Fibroblast of skin of abdomen (primary cell): ENCODE measurements around the gene AMOTL1.
A peak's percentile ranks its signal among the peaks of the same experiment; 100 is the strongest.

Source experiments
- DNase-seq: peaks from one replicate; pipeline ENCODE4 v3.0.0-alpha.2; 2013

The AMOTL1 gene

GRCh38 chr11:94794287-94795168, 26.4 kb downstream of the AMOTL1 start:
- DNase-seq = peak; percentile 90

- DNase-seq = no peak
Observed at GRCh38 chr11:94795476-94796189, 27.5 kb downstream of the AMOTL1 start.

DNA sequence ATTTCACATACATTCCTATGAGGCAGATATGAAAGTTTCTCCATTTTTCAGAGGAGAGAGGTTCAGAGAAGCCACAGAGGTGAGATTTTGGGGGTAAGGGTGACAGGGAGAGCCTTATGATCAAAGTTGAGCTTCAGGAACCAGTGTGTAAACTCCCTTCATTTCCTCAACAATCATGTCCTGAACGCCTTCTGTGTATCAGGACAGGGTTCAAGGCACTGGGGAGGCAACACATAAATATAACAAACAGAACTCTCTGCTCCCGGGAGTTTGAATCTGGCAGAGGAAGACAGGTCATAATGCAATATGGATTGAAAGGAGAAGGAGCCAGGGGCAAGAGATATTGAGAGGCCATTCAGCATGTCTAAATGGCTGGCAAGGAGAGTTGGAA, 28.0 kb downstream of the AMOTL1 start:
- no peak for DNase-seq

DNA sequence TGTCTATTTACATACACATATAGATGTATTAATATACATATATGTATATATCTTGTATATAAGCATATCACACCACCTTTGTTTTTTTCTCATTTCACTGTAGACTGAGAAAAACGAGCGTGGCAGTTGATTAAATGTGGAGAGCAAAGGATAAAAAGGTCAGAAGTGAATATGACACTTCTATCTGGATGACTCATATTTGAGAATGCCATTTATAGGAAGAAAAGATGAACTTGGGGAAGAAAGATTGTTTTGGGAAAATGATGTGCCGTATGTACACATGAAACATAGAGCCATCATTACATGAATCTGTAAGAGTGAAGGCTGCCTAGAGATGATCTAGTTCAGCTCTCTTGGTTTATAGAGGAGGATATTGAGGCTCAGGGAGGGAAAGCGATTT, 28.7 kb downstream of the AMOTL1 start:
- DNase-seq = no peak

DNA sequence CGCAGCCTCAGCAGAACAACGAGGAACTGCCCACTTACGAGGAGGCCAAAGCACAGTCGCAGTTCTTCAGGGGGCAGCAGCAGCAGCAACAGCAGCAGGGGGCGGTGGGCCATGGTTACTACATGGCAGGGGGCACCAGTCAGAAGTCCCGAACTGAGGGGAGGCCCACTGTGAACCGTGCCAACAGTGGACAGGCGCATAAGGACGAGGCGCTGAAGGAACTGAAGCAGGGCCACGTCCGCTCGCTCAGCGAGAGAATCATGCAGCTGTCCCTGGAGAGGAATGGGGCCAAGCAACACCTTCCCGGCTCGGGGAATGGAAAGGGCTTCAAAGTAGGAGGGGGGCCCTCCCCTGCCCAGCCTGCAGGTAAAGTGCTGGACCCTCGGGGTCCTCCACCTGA, 31.6 kb downstream of the AMOTL1 start:
- no peak for DNase-seq

DNA sequence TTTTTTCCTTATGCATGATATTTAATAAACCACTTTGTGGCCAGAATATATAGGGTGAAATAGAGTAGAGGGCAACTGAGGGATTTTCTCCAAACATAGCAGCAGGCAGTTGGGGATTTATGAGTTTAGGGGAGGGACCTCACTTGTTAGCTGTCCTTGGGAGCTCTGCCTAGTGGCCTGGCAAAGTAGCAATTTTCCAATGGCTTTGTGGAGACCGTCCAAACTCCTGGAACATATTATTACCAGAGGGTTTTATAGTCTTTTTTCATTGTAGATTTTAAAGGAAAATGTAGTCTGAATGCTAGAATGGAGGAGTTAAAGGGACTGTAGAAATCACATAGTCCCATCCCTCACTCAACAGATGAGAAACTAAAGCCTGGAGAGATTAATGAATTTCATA, 32.3 kb downstream of the AMOTL1 start:
- peak; percentile 57 for DNase-seq

- no peak for DNase-seq
Observed at GRCh38 chr11:94801866-94802460, 33.8 kb downstream of the AMOTL1 start.

DNA sequence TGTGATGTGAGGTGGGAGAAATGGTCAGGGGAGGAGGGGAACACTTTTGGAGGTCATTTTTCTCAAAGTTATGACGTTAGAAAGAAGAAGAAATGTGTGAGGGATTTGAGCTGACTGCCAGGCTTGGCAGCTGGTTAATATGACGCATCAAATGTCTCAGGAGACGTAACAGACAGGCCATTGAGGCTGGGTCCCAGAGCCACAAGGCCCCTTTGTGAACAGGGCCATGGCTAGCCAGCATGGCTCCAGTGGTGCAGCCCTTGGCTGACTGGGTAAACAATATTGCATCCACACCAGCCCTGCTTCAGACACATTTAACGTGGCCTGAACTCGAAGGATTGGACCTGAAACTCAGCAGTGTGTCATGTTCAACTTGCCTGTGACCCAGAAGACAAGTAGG, 34.3 kb downstream of the AMOTL1 start:
- DNase-seq = no peak

GRCh38 chr11:94803491-94803890, 35.3 kb downstream of the AMOTL1 start:
- peak; percentile 57 for DNase-seq

DNA sequence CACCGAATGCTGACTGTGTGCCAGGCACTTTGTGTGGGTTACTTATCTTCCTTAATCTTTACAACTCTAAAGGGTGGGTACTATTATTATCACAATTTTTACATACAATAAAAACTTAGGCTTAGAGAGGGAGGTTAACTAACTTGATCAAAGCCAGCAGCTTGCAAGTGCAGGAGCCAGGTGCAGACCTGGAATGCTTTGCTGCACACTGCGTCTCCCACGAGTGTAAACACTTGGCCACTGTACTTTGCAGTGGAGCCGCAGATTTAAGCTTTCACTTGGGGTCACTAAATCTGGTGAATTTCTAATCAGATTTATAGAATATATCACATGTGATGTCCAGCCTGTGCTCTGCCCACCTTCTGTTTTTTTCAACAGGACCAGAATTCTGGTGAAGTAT, 36.7 kb downstream of the AMOTL1 start:
- DNase-seq = no peak

GRCh38 chr11:94806014-94806413, 37.9 kb downstream of the AMOTL1 start:
- DNase-seq = peak; percentile 55

GRCh38 chr11:94806419-94806818, 38.3 kb downstream of the AMOTL1 start:
- peak; percentile 55 for DNase-seq

DNA sequence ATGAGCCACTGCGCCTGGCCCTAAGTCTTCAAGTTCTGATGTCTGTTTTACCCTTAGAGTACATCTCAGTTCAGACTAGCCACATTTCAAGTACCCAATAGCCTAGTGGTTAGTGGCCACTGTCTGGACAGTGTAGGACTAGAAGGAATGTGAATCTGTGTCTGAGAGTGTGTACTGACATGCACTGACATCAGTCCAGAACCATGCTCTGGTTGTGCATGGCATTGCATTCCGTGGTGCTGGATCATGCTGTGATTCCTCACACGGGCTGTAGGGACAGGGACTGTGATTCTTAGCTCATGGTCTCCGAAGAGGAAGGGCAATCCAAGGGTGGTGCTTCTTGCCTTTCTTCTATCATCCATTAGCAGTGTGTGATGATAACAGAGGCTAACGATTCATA, 41.1 kb downstream of the AMOTL1 start:
- peak; percentile 74 for DNase-seq

GRCh38 chr11:94812724-94813720, 44.9 kb downstream of the AMOTL1 start:
- DNase-seq = peak; percentile 76

- DNase-seq = no peak
Observed at GRCh38 chr11:94814272-94814976, 46.3 kb downstream of the AMOTL1 start.

DNA sequence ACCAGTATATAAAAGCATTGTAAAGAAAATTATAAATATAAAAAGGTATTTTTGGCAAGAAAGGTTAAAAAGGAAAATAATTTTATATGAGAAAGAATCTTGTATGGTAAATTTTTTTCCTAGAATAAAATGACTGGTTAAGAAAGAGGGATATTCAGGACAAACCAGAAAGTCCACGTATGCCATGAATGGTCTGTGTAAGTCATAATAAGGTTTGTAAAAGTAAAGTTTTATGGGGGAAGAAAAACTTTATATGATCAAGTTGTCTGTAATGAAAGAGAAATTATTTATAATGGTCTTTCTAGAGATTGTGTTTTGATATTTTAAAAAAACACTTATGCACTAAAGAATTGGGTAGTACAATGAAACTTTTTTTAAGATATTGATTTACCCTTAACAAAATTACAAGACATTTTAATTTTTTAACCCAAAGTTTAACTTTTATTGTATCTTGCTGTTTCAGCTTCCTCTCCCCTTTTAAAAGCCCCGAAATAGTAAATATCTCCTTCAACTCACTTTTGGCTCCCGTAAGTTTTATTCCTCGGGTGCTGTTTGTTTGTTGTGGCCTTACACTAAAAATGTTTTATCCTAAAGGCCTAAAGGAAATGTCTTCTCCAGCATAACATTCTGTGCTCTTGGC, 47.7 kb downstream of the AMOTL1 start:
- DNase-seq = no peak

GRCh38 chr11:94820480-94820879, 52.3 kb downstream of the AMOTL1 start:
- no peak for DNase-seq

- no peak for DNase-seq
Observed at GRCh38 chr11:94821439-94821838, 53.3 kb downstream of the AMOTL1 start.

GRCh38 chr11:94822080-94822479, 53.9 kb downstream of the AMOTL1 start:
- no peak for DNase-seq

- no peak for DNase-seq
Observed at GRCh38 chr11:94823102-94823732, 55.1 kb downstream of the AMOTL1 start.

GRCh38 chr11:94825031-94825430, 56.9 kb downstream of the AMOTL1 start:
- no peak for DNase-seq
